Measurements from ENCODE around the gene SCYGR5. TPM values are rescaled to one million over a fixed set of nuclear protein-coding genes. Genes with fewer than 3 reads are reported as not detected.

SCYGR5 gene
- total RNA-seq, 2 donors from 2014 or later: not detected

GRCh38 chr2:227706859-227707258, 40.3 kb downstream of the SCYGR5 start:
- 73 to 83% methylated on average over 1 to 4 of the region's 4 CpGs for WGBS, 2 donors

GRCh38 chr2:227707390-227707789, 40.8 kb downstream of the SCYGR5 start:
- Histone ChIP-seq H3K36me3 (replicated peaks in 1 of 2; ENCODE audit: insufficient read depth in 1 of 2, low read depth in 2 of 2) (no peaks in the 10 kb centered on the region), H3K9me3 (no peaks in the 10 kb centered on the region), H3K4me1 (peaks cover 5% of the 10 kb centered on the region), H3K27ac (no peak overlapping the region), H3K4me3 (no peak overlapping the region), H3K27me3 (no peaks in the 10 kb centered on the region)
- 74 to 93% methylated on average over 3 to 6 of the region's 6 CpGs for WGBS, 2 donors
- DNase-seq: no peak
- no peak for TF ChIP-seq CTCF (IDR thresholded peaks at IDR 0.05)
- no peak for TF ChIP-seq POLR2A (IDR thresholded peaks at IDR 0.05)
- intact Hi-C loops (cut with DNase I): no loop called here
- ATAC-seq: no peak

More at GRCh38 chr2:227706859-227707258, 40.3 kb downstream of the SCYGR5 start:
- ATAC-seq: no peak
- no peak for TF ChIP-seq POLR2A (IDR thresholded peaks at IDR 0.05)
- Histone ChIP-seq H3K4me3 (no peak overlapping the region), H3K27me3 (no peaks in the 10 kb centered on the region), H3K4me1 (peaks cover 5% of the 10 kb centered on the region), H3K36me3 (replicated peaks in 1 of 2; ENCODE audit: insufficient read depth in 1 of 2, low read depth in 2 of 2) (no peaks in the 10 kb centered on the region), H3K27ac (no peak overlapping the region), H3K9me3 (no peaks in the 10 kb centered on the region)
- intact Hi-C loops (cut with DNase I): no loop called here
- no peak for DNase-seq

GRCh38 chr2:227710986-227711385, 44.4 kb downstream of the SCYGR5 start:
- WGBS, 2 donors: 83 to 89% methylated on average over 7 of the region's 7 CpGs
- no peak overlapping the region for H3K27ac ChIP-seq
- no peak for TF ChIP-seq CTCF (IDR thresholded peaks at IDR 0.05)
- TF ChIP-seq POLR2A (IDR thresholded peaks at IDR 0.05): no peak
- H3K36me3 ChIP-seq (replicated peaks in 1 of 2; ENCODE audit: insufficient read depth in 1 of 2, low read depth in 2 of 2): no peaks in the 10 kb centered on the region
- H3K9me3 ChIP-seq: no peaks in the 10 kb centered on the region
- intact Hi-C loops (cut with DNase I): no loop called here
- H3K4me3 ChIP-seq: no peak overlapping the region
- no peaks in the 10 kb centered on the region for H3K4me1 ChIP-seq
- no peaks in the 10 kb centered on the region for H3K27me3 ChIP-seq
- ATAC-seq (no peak), DNase-seq (no peak)

GRCh38 chr2:227713291-227713690, 46.7 kb downstream of the SCYGR5 start:
- 87 to 95% methylated on average over 1 of the region's 1 CpG for WGBS, 2 donors
- no peak for ATAC-seq
- no peak for TF ChIP-seq POLR2A (IDR thresholded peaks at IDR 0.05)
- peaks cover 10% of the 10 kb centered on the region for H3K4me1 ChIP-seq
- no peak overlapping the region for H3K4me3 ChIP-seq
- no peaks in the 10 kb centered on the region for H3K9me3 ChIP-seq
- no peak overlapping the region for H3K27ac ChIP-seq
- DNase-seq: no peak
- no peaks in the 10 kb centered on the region for H3K36me3 ChIP-seq (replicated peaks in 1 of 2; ENCODE audit: insufficient read depth in 1 of 2, low read depth in 2 of 2)
- H3K27me3 ChIP-seq: no peaks in the 10 kb centered on the region
- intact Hi-C loops (cut with DNase I): no loop called here

GRCh38 chr2:227716501-227716900, 49.9 kb downstream of the SCYGR5 start:
- no peaks in the 10 kb centered on the region for H3K36me3 ChIP-seq (replicated peaks in 1 of 2; ENCODE audit: insufficient read depth in 1 of 2, low read depth in 2 of 2)
- H3K4me1 ChIP-seq: peaks cover 14% of the 10 kb centered on the region
- DNase-seq (no peak), ATAC-seq (no peak)
- no peak overlapping the region for H3K4me3 ChIP-seq
- TF ChIP-seq CTCF (IDR thresholded peaks at IDR 0.05): no peak
- no peak for TF ChIP-seq POLR2A (IDR thresholded peaks at IDR 0.05)
- intact Hi-C loops (cut with DNase I): no loop called here
- no peaks in the 10 kb centered on the region for H3K27me3 ChIP-seq
- H3K27ac ChIP-seq: no peak overlapping the region
- WGBS, 2 donors: 84% methylated on average over 2 of the region's 2 CpGs; no CpG with 5 or more reads in 1 of the 2 donors
- no peaks in the 10 kb centered on the region for H3K9me3 ChIP-seq

Other genes with a start within 250 kb of the SCYGR5 start
- 10 to 100 TPM; 10.2 to 16.1 TPM for gene AGFG1, start 194.6 kb upstream of the SCYGR5 start, total RNA-seq
- not detected for gene SCYGR2, start 67.9 kb upstream of the SCYGR5 start, total RNA-seq
- not detected for gene SCYGR3, start 52.0 kb upstream of the SCYGR5 start, total RNA-seq
- not detected for gene SCYGR4, start 49.3 kb upstream of the SCYGR5 start, total RNA-seq
- gene SLC19A3, start 51.2 kb downstream of the SCYGR5 start, total RNA-seq: 10 to 100 TPM; 11.7 to 23.4 TPM
- gene SCYGR6, start 58.0 kb downstream of the SCYGR5 start, total RNA-seq: not detected
- not detected for gene SCYGR7, start 61.5 kb downstream of the SCYGR5 start, total RNA-seq
- gene SCYGR8, start 79.1 kb downstream of the SCYGR5 start, total RNA-seq: not detected
- gene CCL20, start 147.0 kb downstream of the SCYGR5 start, total RNA-seq: 1 to 10 TPM in 1 of 2 donors, not detected in 1; 2.6 TPM
- gene DAW1, start 204.8 kb downstream of the SCYGR5 start, total RNA-seq: not detected

All from body of pancreas (tissue), 4 donors.